Lower leg skin (tissue), 4 donors: ENCODE measurements around the gene CDH22. TPM values are rescaled to one million over a fixed set of nuclear protein-coding genes. Genes with fewer than 3 reads are reported as not detected.
A peak's percentile ranks its signal among the peaks of the same experiment; 100 is the strongest.

Experiments used
- DNase-seq, 2 donors: peaks; one replicate each; pipeline ENCODE4 v3.0.0-alpha.2; 2019; ENCODE audit warnings: low spot score in 2 of 2
- H3K4me3 ChIP-seq: fragments of 200-600 bp; sonication (generic); 2 replicates; pipeline ENCODE4 v1.5.1; 2017; ENCODE audit warnings: mild to moderate bottlenecking, low read depth; ENCODE audit not compliant: poor library complexity, severe bottlenecking
- CTCF ChIP-seq, 3 donors: fragments of 450-650 bp; IDR thresholded peaks; one replicate each; pipeline ENCODE4 v1.5.1; 2016; ENCODE audit warnings: antibody characterized with exemption in 3 of 3, mild to moderate bottlenecking in 3 of 3, moderate library complexity in 2 of 3
- POLR2A ChIP-seq, 2 donors: fragments of 450-650 bp; IDR thresholded peaks; one replicate each; pipeline ENCODE4 v1.6.1; 2016 to 2017; ENCODE audit warnings: antibody characterized with exemption in 2 of 2, mild to moderate bottlenecking in 1 of 2, moderate library complexity in 1 of 2
- WGBS, 2 donors: methylation state at CpG; one replicate each; pipeline ENCODE4 v1.1.5; 2018; 5-methylcytosine and 5-hydroxymethylcytosine counted together
- intact Hi-C: fragments of 100-400 bp; cut with DNase I; formaldehyde crosslinking; loops from one replicate; pipeline ENCODE4 v1.15.0; 2023; ENCODE audit warnings: low total_unique reads
- total RNA-seq, 4 donors: library from RNA; depleted of rRNA; stranded (reverse); fragments of >200 nt; gene quantifications; one replicate each; pipeline ENCODE4 v1.1.0, GENCODE V29; 2016

The CDH22 gene
- total RNA-seq, 4 donors from 2014 or later = 1.6 to 3.0 (median 2.0) TPM

DNA sequence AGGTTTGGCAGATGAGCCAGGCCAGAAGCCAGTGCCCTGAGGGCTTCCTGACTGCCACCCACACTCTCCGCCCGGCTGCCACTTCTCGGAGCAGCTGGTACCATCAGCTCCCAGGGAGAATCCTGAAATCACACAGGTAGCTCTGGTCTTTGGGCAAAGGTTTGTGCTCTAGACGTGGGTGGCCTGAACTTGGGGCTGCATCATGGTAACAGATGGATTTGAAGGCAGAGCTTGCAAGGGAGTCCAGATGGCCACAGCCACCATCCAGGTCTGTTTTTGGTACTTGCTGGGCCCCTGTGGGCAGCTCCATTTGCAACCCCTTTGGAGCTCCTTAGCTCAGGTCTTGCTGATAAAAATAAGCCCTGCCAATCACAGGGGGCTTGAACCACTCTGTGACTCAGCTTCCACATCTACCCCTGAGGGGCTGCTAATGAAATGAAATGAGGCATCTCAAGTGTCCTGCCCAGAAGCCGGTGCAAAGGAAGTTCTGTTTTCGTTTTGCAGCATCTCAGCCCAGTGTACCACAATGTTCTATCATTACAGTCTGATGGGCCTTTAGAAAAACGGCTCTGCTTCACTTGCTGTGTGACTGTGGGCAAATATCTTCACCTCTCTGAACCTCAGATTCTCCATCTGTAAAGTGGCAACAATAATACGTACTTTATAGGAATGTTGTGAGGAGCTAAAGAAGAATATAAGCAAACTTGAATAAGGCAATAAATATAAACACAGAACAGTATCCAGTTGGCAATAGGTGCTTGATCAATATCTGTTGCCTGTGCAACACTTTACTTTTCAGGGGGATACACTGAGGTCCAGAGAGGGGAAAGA is 25.1 kb upstream of the CDH22 start:
- TF ChIP-seq CTCF (IDR thresholded peaks at IDR 0.05) (no peak), POLR2A (IDR thresholded peaks at IDR 0.05) (no peak)
- WGBS, 2 donors = 46 to 54% methylated on average over 8 of the region's 8 CpGs
- H3K4me3 ChIP-seq = no peak overlapping the region
- intact Hi-C loops = no loop called here
- DNase-seq = no peak

GRCh38 chr20:46332373-46333160 is 24.3 kb upstream of the CDH22 start:
- TF ChIP-seq POLR2A (IDR thresholded peaks at IDR 0.05) = no peak
- TF ChIP-seq CTCF (IDR thresholded peaks at IDR 0.05) = no peak
- 39 to 50% methylated on average over 11 to 12 of the region's 12 CpGs for WGBS, 2 donors
- H3K4me3 ChIP-seq = no peak overlapping the region
- no peak for DNase-seq
- intact Hi-C loops = no loop called here

GRCh38 chr20:46331611-46332361 is 23.5 kb upstream of the CDH22 start:
- WGBS, 2 donors = 53 to 63% methylated on average over 13 of the region's 13 CpGs

DNA sequence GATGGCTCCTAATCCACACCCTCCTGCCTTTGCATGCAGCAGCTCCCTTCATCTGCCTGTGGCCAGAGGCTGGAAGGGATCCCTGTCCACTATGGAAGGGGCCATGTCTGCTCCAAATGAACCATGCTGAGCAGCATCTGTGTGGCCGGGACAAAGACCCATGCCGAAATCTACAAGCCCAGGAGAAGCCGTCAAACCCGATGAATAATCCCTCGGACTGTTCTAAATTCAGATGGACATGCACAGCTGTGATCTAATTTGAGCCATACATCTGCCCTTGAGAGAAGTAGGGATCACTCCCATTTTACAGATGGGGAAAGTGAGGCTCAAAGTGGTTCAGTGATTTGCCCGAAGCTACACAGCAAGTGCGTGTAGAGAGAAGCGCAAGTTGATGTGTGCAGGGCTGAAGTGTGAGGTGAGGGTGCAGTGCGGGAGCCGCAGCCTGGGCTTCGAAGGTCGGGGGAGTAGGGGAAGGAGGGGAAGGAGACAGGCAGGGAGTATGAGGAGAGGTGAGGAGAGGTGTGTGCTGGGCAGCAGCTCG is 22.6 kb upstream of the CDH22 start:
- TF ChIP-seq CTCF (IDR thresholded peaks at IDR 0.05) = peak in 1 of 3 donors; percentile 31
- TF ChIP-seq POLR2A (IDR thresholded peaks at IDR 0.05) = no peak
- WGBS, 2 donors = 80 to 86% methylated on average over 13 of the region's 13 CpGs
- H3K4me3 ChIP-seq = no peak overlapping the region
- DNase-seq = no peak
- intact Hi-C loops = no loop called here

More at GRCh38 chr20:46331611-46332361, 23.5 kb upstream of the CDH22 start:
- no peak for DNase-seq
- intact Hi-C loops = no loop called here
- no peak overlapping the region for H3K4me3 ChIP-seq
- no peak for TF ChIP-seq CTCF (IDR thresholded peaks at IDR 0.05)

- intact Hi-C loops = no loop called here
- TF ChIP-seq POLR2A (IDR thresholded peaks at IDR 0.05) (no peak), CTCF (IDR thresholded peaks at IDR 0.05) (no peak)
- DNase-seq = no peak
- H3K4me3 ChIP-seq = no peak overlapping the region
- 29 to 39% methylated on average over 10 to 11 of the region's 13 CpGs for WGBS, 2 donors
Observed at GRCh38 chr20:46330072-46330763, 21.9 kb upstream of the CDH22 start.
